Coronary artery (tissue), 2 donors: ENCODE results near the gene TRA2B.

Experiments used
- DNase-seq: peaks from one replicate; pipeline ENCODE4 v3.0.0-alpha.2; 2017; ENCODE audit warnings: low spot score
- H3K27ac ChIP-seq, 2 donors: fragments of 200-600 bp; sonication (generic); one replicate each; pipeline ENCODE4 v1.5.1; 2016 to 2019
- H3K4me3 ChIP-seq: fragments of 200-600 bp; sonication (generic); 2 replicates; pipeline ENCODE4 v1.5.1; 2016; ENCODE audit warnings: mild to moderate bottlenecking, moderate library complexity
- CTCF ChIP-seq: fragments of 200-600 bp; sonication (generic); IDR thresholded peaks from one replicate; pipeline ENCODE4 v1.5.1; 2019; ENCODE audit warnings: antibody characterized with exemption

The TRA2B gene

GRCh38 chr3:185900228-185900627, 37.6 kb downstream of the TRA2B start:
- TF ChIP-seq CTCF: no peak
- no peak for DNase-seq
- H3K27ac ChIP-seq: no peak overlapping the region
- no peak overlapping the region for H3K4me3 ChIP-seq

- Histone ChIP-seq H3K27ac (no peak overlapping the region), H3K4me3 (no peak overlapping the region)
- no peak for TF ChIP-seq CTCF
- DNase-seq: no peak
Observed at GRCh38 chr3:185896636-185897035, 41.2 kb downstream of the TRA2B start.

- no peak for DNase-seq
- Histone ChIP-seq H3K4me3 (no peak overlapping the region), H3K27ac (no peak overlapping the region)
- no peak for TF ChIP-seq CTCF
Observed at GRCh38 chr3:185887066-185887465, 50.7 kb downstream of the TRA2B start.

- DNase-seq: no peak
- Histone ChIP-seq H3K27ac (no peak overlapping the region), H3K4me3 (no peak overlapping the region)
- no peak for TF ChIP-seq CTCF
Observed at GRCh38 chr3:185884641-185885040, 53.2 kb downstream of the TRA2B start.

GRCh38 chr3:185881926-185882325, 55.9 kb downstream of the TRA2B start:
- no peak overlapping the region for H3K4me3 ChIP-seq
- no peak for DNase-seq
- no peak overlapping the region for H3K27ac ChIP-seq
- no peak for TF ChIP-seq CTCF

GRCh38 chr3:185880600-185880999, 57.2 kb downstream of the TRA2B start:
- Histone ChIP-seq H3K27ac (no peak overlapping the region), H3K4me3 (no peak overlapping the region)
- TF ChIP-seq CTCF: no peak
- DNase-seq: no peak

GRCh38 chr3:185878920-185879319, 58.9 kb downstream of the TRA2B start:
- Histone ChIP-seq H3K4me3 (no peak overlapping the region), H3K27ac (no peak overlapping the region)
- no peak for TF ChIP-seq CTCF
- DNase-seq: no peak
